Gastrocnemius medialis (tissue), 4 donors: ENCODE measurements around the gene GNG7.

Experiments used
- CTCF ChIP-seq, 5 experiments: fragments of 450-650 bp in 3 of 5; fragments of 200-600 bp in 2 of 5; sonication (generic) in 2 of 5; IDR thresholded peaks in 4 of 5; conservative IDR thresholded peaks in 1 of 5; 1 replicate in 4 of 5; 2 replicates in 1 of 5; pipeline ENCODE4 v1.5.1; 2016 to 2019; ENCODE audit warnings: antibody characterized with exemption in 5 of 5, mild to moderate bottlenecking in 3 of 5, moderate library complexity in 3 of 5
- POLR2A ChIP-seq, 2 donors: fragments of 450-650 bp; IDR thresholded peaks; one replicate each; pipeline ENCODE4 v1.6.1; 2017; ENCODE audit warnings: antibody characterized with exemption in 2 of 2, mild to moderate bottlenecking in 2 of 2, moderate library complexity in 2 of 2

GRCh38 chr19:2679439-2679838 lies 23.1 kb downstream of the GNG7 start:
- no peak for TF ChIP-seq CTCF (IDR thresholded peaks at IDR 0.05 in 4 of 5, conservative IDR thresholded peaks at IDR 0.05 in 1 of 5)
- TF ChIP-seq POLR2A (IDR thresholded peaks at IDR 0.05): no peak
